ENCODE results near the gene KLK5.

The KLK5 gene

DNA sequence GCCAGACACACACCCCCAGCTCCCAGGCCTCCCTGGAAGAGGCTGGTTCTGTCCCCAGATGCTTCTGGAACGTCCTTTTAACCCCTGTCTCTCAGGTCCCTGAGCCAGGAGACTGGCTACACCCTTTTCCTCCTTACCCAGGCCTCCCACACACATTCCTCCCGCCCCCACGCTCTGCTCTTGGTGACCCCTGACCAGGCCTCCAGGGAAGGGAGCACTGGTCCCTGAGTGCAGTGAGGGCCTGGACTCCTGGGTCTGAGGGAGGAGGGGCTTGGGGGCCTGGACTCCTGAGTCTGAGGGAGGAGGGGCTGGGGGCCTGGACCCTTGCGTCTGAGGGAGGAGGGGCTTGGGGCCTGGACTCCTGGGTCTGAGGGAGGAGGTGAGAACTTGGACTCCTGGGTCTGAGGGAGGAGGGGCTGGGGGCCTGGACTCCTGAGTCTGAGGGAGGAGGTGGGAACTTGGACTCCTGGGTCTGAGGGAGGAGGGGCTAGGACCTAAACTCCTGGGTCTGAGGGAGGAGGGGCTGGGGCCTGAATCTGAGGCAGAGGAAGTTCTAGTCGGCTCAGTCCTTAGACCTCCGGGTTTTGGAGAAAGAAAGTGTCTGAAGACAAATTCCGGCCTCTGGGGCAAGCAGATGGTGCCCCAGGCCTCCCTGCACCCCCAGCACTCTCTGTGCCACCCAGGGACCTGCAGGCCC lies 16.0 kb upstream of the KLK5 start:
- DNase-seq: no peak

- no peak for DNase-seq
Measured at GRCh38 chr19:50967929-50968715, 15.3 kb upstream of the KLK5 start.

DNA sequence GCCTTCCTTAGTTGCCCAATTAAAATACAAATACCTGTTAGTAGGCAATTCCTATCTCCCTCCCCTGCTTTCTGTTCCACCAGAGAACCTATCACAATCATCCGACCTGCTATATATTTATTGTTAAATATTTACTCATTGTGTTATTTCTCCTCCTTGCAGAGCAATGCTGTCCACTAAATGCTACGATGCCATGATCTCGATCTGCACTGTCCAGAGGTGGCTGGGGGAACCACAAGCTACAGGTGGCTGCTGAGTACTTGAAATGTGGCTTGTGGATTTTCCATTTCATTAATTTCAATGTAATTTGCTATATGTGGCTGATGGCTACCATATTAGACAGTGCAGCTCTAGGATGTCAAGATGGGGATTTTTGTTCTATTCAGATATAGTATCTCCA lies 11.4 kb upstream of the KLK5 start:
- no peak for DNase-seq

DNA sequence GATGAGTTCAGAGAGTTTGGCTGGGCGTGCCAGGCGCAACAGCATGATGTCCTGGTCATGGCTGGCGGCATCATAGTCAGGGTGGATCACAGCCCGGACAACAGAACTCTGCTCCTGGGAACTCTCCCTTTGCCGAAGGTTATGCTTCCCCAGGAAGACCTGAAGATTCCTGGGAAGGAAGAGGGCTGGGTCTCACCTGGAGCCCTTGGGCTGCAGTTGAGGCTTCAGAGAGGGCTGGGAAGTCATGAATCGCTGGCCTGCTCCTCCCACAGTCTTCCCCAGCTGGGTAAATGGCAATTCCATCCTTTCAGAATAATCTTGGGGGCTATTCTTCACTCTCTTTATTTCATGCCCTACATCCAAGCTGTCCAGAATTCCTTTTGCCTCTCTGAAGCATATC lies 10.5 kb upstream of the KLK5 start:
- no peak for DNase-seq

DNA sequence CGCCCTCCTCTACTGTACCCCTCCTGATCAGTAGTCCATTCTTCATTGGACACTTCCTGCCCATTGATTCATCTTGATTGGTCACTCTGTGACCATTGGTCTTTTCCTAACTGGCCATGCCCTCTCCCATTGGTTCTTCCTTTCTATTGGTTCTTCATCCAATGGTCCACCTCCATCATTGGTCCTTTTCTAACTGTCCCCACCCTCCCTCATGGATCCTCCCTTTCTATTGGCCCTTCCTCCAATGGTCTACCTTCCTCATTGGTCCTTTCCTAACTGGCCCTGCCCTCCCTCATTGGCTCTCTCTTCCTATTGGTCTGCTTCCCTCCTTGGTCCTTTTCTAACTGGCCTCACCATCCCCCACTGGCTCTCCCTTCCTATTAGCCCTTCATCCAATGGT lies 9.4 kb upstream of the KLK5 start:
- DNase-seq: no peak

DNA sequence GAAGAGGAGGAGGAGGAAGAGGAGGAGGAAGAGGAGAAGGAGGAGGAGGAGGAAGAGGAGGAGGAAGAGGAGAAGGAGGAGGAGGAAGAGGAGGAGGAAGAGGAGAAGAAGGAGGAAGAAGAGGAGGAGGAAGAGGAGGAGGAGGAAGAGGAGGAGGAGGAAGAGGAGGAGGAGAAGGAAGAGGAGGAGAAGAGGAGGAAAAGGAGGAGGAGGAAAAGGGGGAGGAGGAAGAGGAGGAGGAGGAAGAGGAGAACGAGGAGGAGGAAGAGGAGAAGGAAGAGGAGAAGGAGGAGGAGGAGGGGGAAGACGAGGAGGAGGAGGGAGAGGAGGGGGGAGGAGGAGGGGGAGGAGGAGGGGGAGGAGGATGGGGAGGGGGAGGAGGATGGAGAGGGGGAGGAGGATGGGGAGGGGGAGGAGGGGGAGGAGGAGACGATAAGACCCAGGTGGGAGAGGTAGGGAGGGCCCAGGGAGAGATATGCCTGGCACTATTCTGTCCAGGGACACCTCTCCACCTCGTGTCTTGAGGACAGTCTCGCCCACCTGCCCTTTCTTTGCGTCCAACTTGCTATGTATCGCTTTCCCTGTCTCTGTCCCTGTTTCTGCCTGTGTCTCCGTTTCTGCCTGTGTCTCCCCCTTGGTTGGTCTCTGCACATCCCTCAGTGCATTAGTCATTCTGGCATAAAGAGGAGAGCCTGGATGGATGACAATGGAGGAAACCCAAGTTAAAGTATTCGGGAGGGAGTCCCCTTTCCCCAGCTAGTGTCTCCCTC lies 7.1 kb upstream of the KLK5 start:
- DNase-seq: no peak

DNA sequence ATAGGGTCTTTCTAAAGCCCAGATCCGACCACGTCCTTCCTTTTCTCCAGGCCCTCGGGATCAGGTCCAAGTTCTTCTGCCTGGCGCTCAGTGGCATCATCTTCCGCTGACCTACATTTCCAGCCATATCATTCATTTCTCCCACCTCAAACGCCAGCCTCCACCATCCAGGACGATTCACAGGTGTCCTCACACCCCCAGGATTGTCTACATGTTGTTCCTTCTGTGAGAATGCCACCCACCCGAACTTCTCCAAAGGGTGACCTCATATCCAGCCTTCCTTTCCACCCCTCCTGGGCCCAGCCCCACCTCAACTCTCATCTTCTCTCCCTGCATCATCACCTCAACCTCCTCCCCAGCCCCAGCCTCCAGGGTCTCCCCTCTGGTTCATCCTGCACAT lies 4.7 kb upstream of the KLK5 start:
- no peak for DNase-seq

GRCh38 chr19:50949861-50950260 lies 3.0 kb downstream of the KLK5 start:
- DNase-seq: no peak

DNA sequence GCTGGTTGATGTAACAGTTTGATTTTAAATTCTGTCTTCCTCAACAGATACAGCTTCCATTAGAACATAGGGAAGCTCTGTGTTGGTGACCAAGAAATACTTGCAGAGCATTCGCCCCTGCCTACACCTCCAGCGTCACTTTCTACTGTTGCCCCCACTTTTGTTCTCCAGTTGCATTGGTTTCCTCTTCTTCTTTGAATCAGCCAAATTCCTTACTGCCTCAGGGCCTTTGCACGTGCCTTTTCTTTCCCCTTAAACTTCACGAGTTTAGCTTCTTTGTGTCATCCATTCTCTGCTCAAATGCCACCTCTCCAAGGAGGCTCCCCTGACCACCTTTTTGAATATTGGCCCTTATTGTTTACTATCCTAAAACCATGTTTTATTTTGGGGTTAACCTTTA lies 5.7 kb downstream of the KLK5 start:
- DNase-seq: no peak

- DNase-seq: no peak
Measured at GRCh38 chr19:50944795-50945194, 8.0 kb downstream of the KLK5 start.

DNA sequence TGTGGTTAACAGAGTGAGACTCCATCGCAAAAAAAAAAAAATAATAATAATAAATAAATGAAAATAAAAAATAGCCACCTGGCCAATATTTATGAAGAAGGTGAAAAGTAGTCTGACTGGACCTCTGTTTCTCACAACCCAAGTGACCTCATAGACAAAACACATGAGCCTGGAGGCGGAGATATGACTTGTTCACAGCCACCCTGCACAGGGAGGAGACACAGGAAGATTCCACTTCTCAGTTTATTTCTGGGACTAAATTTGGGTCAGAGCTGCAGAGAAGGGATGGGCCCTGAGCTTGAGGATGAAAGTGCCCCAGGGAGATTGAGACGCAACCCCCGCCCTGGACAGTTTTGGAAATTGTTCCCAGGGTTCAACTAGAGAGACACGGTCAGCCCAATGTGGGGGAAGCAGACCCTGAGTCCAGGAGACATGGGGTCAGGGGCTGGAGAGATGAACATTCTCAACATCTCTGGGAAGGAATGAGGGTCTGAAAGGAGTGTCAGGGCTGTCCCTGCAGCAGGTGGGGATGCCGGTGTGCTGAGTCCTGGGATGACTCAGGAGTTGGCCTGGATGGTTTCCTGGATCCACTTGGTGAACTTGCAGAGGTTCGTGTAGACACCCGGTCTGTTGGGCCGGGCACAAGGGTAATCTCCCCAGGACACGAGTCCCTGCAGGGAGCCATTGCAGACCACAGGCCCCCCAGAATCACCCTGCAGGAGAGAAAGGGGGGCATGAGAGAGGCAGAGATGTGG lies 9.6 kb downstream of the KLK5 start:
- DNase-seq: no peak

DNA sequence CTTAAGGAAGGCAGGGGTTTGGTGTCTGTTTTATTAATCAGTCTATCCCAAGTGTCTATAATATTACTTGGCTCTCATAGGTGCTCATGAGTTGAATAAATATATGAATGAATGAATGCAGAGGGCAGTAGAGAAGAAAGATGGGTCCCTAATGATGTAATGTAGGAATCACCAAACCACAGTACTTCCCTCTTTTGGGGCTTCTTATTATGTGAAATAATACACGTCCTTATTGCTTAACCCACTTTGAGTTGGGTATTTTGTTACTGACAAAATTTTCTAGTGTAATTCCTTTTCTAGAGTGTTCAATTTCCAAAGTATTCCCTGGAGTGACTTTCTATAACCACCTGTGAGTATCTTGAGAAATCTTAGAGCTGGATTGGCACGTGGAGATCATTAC lies 13.2 kb downstream of the KLK5 start:
- no peak for DNase-seq

GRCh38 chr19:50933640-50934039 lies 19.2 kb downstream of the KLK5 start:
- DNase-seq: no peak

DNA sequence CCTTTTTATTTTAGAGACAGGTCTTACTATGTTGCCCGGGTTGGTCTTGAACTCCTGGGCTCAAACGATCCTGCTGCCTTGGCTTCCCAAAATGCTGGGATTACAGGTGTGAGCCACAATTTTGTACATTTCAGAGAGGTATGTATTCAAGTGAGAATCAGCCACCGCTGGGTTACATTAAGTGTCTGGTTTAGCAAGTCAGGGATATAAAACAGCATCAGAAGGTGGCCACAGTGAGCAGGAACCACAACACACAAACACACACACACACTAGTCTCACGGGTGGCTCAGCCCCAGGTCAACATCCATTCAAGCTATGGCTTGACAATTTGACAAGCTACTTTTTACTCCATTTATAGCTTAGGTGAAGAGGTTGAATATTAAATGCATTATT lies 20.2 kb downstream of the KLK5 start:
- DNase-seq: no peak

DNA sequence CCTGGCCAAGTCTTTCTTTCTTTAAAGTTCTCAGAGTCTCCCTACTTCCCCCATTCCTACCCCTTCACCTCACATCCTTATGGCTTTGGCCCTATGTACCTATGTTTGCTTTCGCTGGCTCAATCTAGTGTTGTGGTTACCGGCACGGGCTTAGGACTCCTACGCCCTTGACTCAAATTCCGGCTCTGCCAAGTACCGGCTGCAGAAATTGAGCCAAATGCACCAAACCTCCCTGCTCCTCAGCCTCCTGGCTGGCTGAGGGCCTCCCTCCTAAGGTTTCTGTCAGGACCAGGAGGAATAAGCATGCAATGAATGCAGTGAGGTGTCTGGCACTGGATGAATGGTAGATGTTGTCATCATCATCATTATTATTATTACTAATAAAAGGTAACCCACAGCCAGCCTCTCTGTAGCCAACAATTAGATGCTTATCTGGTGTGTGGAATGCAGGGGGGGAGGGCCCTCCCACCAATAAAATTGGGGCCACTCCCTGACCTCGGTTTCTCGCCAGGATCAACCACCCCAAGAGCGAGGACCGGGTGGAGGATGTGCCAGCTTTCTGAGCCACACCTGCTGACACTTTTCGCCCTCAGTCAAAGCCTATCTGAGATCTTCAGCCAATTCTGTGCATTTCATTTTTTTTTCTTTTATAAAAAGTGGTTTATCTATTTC lies 20.7 kb downstream of the KLK5 start:
- no peak for DNase-seq

- DNase-seq: no peak
Measured at GRCh38 chr19:50931023-50931422, 21.8 kb downstream of the KLK5 start.

DNA sequence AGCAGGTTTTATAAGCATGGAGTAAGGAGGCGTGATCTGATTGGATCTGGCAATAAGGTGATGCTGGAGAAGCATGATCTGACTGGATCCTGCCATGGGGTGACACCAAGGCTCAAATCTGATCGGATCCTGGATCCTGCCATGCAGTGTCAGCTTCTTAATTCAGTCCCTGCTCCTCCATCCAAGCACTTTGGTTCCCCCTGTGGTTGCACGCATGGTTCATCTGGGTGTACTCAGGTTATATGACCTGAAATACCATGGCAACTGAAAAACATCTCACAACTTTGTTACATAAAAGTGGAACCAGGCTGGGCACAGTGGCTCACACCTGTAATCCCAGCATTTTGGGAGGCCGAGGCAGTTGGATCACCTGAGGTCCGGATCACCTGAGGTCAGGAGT lies 24.0 kb downstream of the KLK5 start:
- DNase-seq: no peak

DNA sequence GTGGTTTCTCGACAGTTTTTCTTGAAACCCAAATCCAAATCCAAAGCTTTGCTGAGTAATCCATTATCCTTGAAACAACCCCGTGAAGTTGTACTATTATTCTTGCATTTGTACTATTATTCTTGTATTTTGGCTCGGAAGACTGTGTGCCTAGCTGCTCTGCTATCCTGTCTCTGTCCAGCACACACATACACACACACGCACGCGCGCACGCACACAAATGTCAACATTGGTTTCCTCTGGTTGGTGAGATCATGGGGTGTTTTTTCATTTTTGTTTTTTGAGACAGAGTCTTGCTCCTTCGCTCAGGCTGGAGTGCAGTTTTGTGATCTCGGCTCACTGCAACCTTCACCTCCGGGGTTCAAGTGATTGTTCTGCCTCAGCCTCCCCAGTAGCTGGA lies 26.7 kb downstream of the KLK5 start:
- no peak for DNase-seq

GRCh38 chr19:50925734-50926133 lies 27.1 kb downstream of the KLK5 start:
- DNase-seq: no peak

DNA sequence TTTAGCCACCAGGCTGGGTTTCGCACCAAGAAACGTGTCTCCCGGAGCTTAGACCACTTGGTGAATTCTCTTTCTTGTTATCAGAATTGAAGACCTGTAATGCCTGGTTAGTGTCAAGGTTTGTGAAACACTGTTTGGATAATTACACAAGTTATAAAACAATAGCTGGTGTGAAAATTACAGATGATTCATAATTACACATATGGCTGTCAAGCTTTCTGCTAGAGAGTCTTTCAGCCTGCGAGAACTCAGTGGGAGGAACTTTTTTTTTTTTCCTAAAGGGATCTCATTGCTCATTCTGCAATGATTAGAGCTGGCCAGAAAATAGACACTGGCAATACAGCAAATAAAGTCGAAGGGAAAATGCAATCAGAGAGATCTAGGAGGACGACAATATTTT lies 28.3 kb downstream of the KLK5 start:
- DNase-seq: no peak

GRCh38 chr19:50922317-50922853 lies 30.5 kb downstream of the KLK5 start:
- DNase-seq: peak; percentile 68

All from stimulated activated CD4-positive, alpha-beta T cell treated with anti-CD3 and anti-CD28 coated beads, Interleukin-12 subunit alpha, Interleukin-12 subunit beta, amount 100 ng/mL, for 4 hours (primary cell).